Ovary (tissue), 3 donors: ENCODE data around the gene TNNC1.

Experiments used
- POLR2A ChIP-seq: fragments of 450-650 bp; IDR thresholded peaks from one replicate; pipeline ENCODE4 v1.6.1; 2017; ENCODE audit warnings: antibody characterized with exemption, mild to moderate bottlenecking, moderate library complexity
- TF ChIP-seq, protein P1 (sequence below), 3 donors: fragments of 450-650 bp in 2 of 3; fragments of 200-600 bp in 1 of 3; IDR thresholded peaks; one replicate each; pipeline versions ENCODE4 v1.5.1 to v1.8.0; 2016 to 2022; ENCODE audit warnings: antibody characterized with exemption in 3 of 3, mild to moderate bottlenecking in 1 of 3
- donor health status: DM: no; HTN: no; CAD: no.

DNA sequence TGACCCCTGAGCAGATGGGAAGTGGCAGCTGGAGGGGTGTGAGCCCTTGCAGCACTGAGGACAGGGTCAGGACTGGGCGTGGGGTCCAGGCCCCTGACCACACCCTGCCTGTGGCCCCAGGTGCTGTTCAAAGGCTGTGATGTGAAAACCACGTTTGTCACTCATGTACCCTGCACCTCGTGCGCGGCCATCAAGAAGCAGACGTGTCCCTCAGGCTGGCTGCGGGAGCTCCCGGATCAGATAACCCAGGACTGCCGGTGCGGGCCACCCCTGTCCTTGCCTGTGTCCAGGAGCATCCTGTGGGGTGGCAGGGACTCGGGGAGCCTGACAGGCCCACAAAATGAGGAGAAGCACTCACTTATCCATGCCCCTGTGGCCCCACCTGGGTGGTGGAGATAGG is 47.2 kb upstream of the TNNC1 start:
- TF ChIP-seq, protein P1, sequence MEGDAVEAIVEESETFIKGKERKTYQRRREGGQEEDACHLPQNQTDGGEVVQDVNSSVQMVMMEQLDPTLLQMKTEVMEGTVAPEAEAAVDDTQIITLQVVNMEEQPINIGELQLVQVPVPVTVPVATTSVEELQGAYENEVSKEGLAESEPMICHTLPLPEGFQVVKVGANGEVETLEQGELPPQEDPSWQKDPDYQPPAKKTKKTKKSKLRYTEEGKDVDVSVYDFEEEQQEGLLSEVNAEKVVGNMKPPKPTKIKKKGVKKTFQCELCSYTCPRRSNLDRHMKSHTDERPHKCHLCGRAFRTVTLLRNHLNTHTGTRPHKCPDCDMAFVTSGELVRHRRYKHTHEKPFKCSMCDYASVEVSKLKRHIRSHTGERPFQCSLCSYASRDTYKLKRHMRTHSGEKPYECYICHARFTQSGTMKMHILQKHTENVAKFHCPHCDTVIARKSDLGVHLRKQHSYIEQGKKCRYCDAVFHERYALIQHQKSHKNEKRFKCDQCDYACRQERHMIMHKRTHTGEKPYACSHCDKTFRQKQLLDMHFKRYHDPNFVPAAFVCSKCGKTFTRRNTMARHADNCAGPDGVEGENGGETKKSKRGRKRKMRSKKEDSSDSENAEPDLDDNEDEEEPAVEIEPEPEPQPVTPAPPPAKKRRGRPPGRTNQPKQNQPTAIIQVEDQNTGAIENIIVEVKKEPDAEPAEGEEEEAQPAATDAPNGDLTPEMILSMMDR (IDR thresholded peaks at IDR 0.05) = no peak
- no peak for TF ChIP-seq POLR2A
